GM19468 (cell line): ENCODE results near the gene NAA16.
"Not testable (repeated sequence)": the region's sequence is repeated elsewhere in the genome, so short reads cannot be mapped to it uniquely, and the experiment has no call there.

ENCODE experiments used
- ATAC-seq: cut with Tn5 transposase; IDR thresholded peaks from one replicate; pipeline ENCODE4 v1.9.1; 2021; ENCODE audit warnings: mild to moderate bottlenecking, moderate library complexity, moderate number of reproducible peaks; ENCODE audit not compliant: unreplicated experiment; ENCODE audit errors: extremely low read depth

Gene NAA16

DNA sequence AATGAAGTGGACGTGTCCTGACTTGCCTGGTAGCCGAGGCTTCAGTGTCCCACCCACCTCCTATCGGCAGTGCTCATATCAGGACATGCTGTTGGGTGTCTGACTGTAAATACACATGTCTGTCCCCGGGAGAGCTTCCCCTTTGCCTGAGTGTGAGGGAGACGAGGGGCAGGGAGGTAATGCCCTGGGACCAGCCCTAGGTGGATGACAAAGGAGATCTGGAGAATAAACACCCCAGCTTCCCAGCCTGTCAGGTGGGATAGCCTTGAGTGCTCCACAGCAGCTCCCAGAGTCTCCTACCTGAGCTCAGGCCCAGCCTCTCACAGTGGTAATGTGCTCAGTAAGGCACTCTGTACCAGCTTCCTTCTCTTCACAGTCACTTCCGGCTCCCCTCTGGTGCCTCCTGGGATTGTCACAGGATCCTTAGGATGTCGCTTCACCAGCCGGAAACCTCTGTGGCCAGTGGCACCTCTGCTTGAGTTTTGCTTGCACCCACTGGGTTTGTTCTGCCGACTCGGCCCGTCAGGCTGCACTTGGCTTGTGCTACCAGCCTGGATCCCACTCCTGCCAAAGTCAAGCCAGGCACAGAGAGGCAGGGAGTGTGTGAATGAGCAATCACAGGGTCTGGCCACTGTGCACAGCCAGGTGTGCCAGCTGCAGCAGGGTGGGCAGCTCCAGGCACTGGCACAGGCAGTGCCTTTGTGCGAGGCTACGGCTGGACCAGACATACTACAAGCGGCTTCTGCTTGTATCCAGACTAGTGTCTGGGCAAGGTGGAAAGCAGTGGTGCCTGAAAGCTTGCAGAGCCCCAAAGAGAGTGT, 91.8 kb downstream of the NAA16 start:
- no peak for ATAC-seq

DNA sequence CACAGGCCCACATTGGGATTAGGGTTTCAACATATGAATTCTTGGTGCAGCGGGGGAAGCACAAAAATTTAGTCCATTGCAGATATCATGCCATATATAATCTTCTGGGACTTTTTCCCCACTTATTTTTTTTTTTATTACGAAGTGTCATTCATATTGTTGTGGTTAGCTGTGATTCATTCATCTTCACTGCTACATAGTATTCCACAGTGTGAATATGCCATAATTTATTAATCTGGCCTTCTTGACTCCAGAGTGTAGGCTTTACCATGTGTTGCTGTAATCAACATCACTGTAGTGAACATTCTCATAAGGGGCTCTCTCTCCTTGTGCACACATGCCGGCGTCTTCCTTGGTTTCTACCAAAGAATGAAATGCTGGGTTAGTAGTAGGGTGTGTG, 92.9 kb downstream of the NAA16 start:
- no peak for ATAC-seq

DNA sequence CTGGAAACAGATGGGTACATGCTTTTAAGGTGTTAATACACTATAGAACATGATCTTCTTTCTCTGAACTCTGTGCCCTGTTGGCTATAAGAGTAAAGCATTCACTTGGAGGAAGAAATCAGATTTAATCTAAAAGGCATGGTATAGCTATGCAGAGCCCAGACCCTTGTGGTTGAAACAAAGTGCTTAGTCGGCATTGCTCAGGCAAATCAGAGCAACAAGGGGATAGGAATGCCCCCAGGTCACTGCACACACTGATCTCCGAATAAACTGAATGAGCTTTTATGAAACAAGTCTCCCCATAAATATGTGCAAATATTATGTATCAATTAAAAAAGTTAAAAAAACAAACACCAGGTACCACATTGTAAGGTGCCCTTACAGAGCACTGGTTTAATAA, 94.3 kb downstream of the NAA16 start:
- no peak for ATAC-seq

DNA sequence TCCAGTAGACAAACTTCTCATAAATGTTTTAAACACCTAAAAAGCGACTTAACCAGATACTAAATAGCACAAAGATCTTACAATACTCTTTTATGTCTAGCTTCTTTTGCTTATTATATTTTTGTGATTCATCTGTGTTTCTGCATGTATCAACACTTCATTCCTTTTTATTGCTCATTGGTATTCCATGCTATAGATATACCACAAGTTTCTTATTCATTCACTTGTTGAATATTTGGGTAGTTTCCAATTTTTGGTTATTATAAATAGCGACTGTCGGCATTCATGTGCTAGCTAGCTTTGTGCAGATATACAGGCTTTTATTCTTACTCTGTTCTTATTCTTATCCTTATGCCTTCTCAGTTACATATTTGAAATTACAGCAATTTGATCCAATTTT, 96.3 kb downstream of the NAA16 start:
- ATAC-seq, result no peak

DNA sequence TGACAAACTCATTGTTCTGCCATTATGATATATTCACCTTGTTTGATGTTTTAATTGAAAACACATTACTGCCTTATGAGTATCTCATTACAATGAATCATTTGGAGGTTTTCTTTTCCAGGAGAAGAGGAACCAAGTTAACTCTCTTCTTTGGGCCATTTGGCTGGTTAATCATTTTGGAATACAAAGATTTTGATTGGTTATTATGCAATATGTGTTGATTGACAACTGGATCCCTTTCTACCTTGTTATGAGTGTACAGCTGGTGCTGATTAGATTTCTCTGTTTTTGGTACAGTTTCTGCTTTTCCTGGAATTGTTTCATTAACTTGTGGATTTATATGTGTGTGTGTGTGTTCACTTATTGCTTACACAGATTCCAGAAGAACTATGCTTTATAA, 97.1 kb downstream of the NAA16 start:
- no peak for ATAC-seq

DNA sequence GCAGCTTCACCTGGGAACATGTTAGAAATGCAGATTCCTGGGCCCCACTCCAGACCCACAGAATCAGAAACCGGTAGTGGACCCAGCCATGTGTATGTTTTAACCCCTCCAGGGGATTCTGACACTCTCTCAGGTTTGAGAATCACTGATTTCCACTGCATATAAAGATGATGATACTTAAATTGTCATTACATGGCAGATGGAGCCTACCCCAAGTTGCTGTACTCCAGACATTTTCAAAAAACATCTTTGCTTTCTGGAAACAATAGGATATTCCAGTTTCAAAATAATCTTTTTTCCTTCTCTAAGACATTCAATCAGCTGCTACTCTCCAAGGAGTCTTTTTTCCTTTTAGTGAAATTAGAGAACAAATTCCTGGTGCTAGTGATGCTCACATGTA, 97.7 kb downstream of the NAA16 start:
- no peak for ATAC-seq

DNA sequence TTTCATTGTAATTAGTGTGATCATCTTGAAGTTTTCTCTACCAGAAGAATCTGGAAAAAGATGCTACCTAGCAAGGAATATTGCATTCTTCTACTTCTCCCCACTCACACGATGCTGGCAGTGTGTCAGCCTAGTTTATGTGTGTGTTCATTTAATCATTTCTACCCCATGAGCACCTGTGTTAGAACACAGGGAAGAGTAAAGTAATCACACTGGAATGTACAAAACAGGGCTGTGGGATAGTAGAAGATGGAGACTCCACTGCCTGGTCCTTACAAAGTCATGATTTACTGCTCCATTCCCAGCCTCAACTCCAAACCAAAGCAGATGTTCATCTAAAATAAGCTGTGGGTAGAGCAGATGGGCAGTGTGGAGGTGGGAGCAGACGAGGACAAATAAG, 98.5 kb downstream of the NAA16 start:
- ATAC-seq, result no peak

DNA sequence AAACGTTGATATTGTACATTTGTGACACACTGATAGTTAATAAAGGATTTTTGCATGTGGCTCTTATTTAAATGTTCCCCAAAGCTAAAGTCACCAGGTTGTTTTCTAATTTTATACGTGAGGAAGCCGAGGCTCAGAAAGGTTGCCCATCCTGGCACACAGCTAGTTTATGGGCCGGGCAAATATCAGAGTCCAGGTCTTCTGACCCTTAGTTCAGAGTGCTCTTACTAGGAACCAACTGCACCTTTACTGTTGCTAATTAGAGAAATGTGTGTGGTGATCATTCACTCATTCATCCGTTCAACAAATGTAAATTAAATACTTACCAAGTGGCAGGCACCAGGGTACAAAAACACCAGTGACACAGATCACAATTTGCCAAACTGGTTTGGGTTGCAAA, 100.0 kb downstream of the NAA16 start:
- no peak for ATAC-seq

DNA sequence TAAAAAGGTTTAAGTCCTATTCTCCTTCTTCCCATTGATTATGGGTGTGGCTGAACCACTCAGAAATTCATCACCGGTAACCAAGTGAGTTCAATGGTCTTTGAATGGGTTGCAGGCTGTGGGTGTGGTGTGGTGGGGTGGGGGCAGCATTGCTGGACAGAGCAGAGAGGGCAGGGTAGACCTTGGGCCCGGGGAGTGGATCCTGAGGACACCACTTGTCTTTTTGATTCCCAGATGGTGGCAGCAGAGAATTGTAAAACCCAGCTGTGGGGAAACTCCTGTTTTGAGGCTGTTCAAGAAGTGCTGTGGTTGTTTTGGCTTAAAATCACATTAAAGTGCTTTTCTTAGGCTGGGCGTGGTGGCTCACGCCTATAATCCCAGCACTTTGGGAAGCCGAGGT, 100.5 kb downstream of the NAA16 start:
- no peak for ATAC-seq

DNA sequence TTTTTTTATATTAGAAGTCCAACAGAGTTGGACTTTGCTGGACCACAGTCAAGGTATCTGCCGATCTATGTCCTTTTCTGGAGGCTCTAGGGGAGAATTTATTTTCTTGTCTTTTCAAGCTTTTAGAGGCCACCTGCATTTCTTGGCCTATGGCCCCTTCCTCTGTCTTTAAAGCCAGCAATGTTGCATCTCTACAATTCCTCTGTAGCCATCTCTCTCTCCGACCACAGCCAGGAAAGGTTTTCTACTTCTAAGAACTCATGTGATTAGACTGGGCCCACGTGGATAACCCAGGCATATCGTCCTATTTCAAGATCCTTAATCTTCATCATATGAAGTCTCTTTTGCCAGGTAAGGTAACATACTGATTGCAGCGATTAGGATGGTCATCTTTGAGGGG, 102.8 kb downstream of the NAA16 start:
- ATAC-seq, result no peak

DNA sequence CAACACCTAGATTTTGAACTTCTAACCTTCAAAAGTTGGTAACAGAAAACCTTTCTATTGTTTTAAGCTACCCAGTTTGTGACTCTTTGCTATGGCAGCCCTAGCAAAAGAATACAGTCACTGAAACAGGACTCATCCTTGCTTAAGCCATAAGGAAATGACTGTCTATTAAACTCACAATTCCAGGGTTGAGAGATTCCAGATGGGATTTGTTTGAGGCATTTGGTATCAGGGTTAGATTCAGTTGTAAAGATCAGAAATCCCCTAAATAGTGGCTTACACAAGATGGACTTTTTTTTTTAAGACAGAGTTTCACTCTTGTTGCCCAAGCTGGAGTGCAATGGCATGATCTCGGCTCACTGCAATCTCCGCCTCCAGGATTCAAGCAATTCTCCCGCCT, 105.2 kb downstream of the NAA16 start:
- ATAC-seq, result no peak

DNA sequence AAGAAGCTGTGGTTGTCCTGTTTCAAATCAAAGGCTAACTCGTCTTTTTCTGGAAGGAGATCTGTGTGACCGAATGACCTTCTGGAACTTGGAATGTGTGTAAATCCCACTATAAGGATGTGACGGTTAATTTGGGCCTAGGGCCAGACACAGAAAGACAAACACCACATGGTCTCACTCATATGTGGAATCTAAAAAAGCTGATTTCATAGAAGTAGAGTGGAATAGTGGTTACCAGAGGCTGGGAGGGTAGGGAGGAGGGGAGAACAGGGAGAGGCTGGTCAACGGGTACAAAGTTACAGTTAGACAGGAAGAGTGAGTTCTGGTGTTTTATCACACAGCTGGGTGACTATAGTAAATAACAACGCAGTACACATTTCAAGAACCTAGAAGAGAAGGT, 107.0 kb downstream of the NAA16 start:
- ATAC-seq, result no peak

DNA sequence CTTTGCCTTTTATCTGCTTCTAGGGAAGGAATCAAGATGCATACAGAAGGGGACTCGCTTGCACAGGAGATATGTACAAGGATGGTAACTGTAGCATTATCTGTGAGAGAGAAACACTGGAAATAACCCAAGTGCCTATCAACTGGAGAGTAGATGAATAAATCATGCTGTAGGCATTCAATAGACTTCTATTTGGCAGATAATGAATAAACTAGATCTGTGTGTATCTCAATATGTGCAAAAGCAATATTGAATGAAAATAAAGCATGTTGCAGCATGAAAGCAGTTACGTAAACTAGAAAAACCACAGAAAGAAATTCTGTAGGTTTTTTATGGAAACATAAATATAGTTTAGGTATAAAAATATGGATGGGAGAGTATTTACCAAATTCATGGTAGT, 107.7 kb downstream of the NAA16 start:
- ATAC-seq, result no peak

DNA sequence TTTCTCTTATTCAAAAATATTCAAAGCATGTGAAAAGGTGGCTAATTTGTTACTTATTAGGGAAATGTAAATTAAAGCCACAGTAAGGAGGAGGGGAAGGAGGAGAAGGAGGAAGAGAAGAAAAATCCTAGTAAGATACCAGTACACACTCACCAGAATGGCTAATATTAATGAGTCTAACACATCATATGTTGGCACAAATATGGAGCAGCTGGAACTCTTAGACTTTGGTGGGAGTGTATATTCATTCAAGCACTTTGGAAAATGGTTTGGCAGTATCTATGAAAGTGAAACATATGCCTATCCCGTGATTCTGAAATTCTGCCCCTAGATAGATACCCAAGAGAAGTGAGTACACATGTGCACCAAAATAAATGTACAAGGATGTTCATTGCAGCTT, 108.1 kb downstream of the NAA16 start:
- ATAC-seq, result no peak

DNA sequence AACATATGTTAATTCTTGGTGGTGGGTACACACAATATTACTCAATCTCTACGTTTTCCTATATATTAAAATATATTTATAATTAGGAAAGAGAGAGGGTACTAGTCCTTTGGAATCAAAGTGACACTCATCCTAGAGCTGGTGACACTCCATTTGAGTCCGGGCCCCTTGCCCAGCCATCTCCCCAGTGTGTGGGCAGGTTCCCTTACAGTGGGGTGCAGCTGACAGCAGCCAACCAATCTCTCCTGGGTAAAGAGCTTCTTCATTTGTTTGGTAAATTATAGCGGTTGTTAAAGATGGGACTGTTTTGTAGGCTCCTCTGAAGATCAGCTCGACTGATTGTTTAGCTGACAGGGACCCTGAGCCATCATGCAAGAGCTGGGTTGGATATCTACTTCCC, 109.1 kb downstream of the NAA16 start:
- ATAC-seq, result no peak

DNA sequence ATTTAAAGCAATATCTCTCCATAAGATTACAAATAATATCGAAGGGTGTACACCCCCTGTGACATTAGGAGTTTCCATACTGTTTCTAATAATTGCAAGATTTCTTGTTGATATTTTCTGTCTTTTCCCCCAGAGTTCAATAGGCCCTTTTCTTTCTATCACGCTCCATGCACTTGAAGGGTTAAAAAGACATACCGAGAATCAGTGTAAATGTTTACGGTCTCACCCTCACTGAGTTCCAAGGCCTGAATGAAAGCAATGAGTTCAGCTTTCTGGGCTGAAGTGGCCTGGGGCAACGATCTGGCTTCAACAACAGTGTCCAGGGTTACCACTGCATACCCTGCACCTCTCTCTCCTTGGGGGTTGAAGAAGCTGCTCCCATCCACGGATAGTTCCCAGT, 110.3 kb downstream of the NAA16 start:
- not testable (repeated sequence) for ATAC-seq

DNA sequence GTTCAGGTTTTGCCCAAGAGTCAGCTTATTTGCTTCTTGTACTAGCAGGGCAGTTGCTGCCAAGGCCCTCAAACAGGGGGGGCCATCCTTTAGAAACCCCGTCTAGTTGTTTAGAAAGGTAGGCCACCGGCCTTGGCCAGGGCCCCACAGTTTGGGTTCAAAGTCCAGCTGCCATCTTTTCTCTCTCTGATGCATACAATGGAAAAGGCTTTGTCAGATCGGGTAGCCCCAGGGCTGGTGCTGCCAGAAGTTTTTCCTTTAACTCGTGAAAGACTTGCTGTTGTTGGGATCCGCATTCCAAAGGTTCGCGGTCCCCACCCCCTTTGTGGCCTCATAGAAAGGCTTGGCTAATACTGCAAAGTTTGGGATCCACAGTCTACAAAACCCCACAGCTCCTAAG, 110.9 kb downstream of the NAA16 start:
- not testable (repeated sequence) for ATAC-seq

DNA sequence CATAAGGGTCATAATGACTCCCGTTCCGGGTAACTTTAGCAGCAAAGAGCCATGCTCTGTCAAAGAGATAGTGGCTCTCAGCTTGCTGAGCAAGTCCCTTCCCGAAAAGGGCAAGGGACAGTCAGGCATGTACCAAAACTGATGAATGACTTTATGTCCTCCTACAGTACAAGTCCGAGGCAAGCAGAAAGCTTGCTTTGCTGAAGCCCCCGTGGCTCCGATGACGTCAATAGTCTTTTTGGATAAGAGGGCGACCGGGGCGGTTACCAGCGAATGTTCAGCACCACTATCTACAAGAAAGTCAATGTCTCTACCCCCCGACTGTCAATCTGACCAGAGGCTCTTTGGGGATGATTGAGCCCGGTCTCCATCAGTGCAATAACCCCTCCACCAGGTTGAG, 112.2 kb downstream of the NAA16 start:
- not testable (repeated sequence) for ATAC-seq

DNA sequence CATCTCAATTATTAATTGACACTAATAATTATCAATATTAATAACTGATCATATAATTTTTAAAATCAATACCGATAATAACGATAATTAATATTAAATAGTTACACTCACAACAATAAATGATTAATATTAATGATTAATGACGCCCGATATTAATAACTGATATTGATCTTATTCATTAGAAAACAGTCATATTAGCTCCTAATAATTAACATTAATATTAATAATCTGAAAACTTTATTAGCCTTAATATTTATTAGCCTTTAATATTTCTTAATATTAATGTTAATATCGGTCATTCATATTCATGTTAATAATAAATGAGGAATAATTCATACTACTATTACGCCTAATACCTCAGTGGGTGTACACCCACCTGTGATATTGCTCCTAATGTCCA, 113.6 kb downstream of the NAA16 start:
- ATAC-seq, result not testable (repeated sequence)

DNA sequence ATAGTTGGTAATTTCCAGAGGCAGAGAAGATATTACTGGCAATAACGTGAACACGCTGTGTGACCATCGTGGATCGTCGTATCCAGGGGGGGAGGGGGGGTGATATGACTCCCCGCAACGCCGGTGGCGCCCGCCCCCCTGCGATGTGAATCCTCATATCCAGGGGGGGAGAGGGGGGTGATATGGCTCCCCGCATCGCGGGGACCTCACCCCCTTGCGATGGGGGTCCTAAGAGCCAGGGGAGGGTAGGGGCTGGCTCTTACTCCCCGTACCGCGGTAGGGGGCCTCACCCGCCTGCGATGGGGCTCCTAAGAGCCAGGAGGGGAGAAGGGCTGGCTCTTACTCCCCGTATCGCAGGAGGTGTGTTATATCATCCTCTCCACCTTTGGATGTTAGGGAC, 115.0 kb downstream of the NAA16 start:
- no peak for ATAC-seq
